CD14-positive monocyte (primary cell): ENCODE data around the gene GLCE. TPM values are rescaled to one million over a fixed set of nuclear protein-coding genes. Genes with fewer than 3 reads are reported as not detected.

Experiments used
- DNase-seq, 3 donors: peaks; one replicate each; pipeline ENCODE4 v3.0.0-alpha.2; 2011 to 2022
- H2AFZ ChIP-seq: 2 replicates; pipeline ENCODE4 v1.6.0; 2012; ENCODE audit warnings: mild to moderate bottlenecking, low read depth, low read length, inconsistent platforms; ENCODE audit not compliant: insufficient read depth, poor library complexity, severe bottlenecking
- H3K27ac ChIP-seq, 2 donors: 1 replicate in 1 of 2; 2 replicates in 1 of 2; pipeline ENCODE4 v1.5.1; 2012 to 2013; ENCODE audit warnings: low read length in 2 of 2, control low read depth in 1 of 2, inconsistent platforms in 1 of 2, low read depth in 1 of 2, mild to moderate bottlenecking in 1 of 2
- H3K27me3 ChIP-seq, 2 donors: one replicate each; pipeline versions ENCODE4 v1.6.0 to v1.6.1; 2011 to 2013; ENCODE audit warnings: low read length in 2 of 2; ENCODE audit not compliant: control insufficient read depth in 2 of 2, insufficient read depth in 2 of 2
- H3K36me3 ChIP-seq, 2 donors: replicated peaks in 1 of 2; 1 replicate in 1 of 2; 2 replicates in 1 of 2; pipeline versions ENCODE4 v1.5.1 to v1.6.1; 2012 to 2013; ENCODE audit warnings: low read length in 2 of 2, control low read depth in 1 of 2, inconsistent platforms in 1 of 2, mild to moderate bottlenecking in 1 of 2; ENCODE audit not compliant: insufficient read depth in 2 of 2, control insufficient read depth in 1 of 2
- H3K4me1 ChIP-seq, 2 donors: 1 replicate in 1 of 2; 2 replicates in 1 of 2; pipeline versions ENCODE4 v1.5.1 to v1.6.1; 2012 to 2013; ENCODE audit warnings: low read length in 2 of 2, control low read depth in 1 of 2, inconsistent platforms in 1 of 2, mild to moderate bottlenecking in 1 of 2, moderate library complexity in 1 of 2; ENCODE audit not compliant: insufficient read depth in 2 of 2, control insufficient read depth in 1 of 2
- H3K4me2 ChIP-seq: replicated peaks from 2 replicates; pipeline ENCODE3; 2012; ENCODE audit warnings: low read length, moderate library complexity, mild to moderate bottlenecking; ENCODE audit not compliant: poor library complexity, severe bottlenecking; ENCODE audit errors: extremely low read depth
- H3K4me3 ChIP-seq, 3 experiments: fragments of 200-600 bp in 1 of 3; sonication (generic) in 1 of 3; replicated peaks in 1 of 3; 1 replicate in 2 of 3; 2 replicates in 1 of 3; pipeline ENCODE4 v1.5.1; 2011 to 2013; ENCODE audit warnings: low read length in 3 of 3, mild to moderate bottlenecking in 3 of 3, control low read depth in 2 of 3, low read depth in 2 of 3, inconsistent platforms in 1 of 3, moderate library complexity in 1 of 3
- H3K79me2 ChIP-seq: 2 replicates; pipeline ENCODE4 v1.6.0; 2012; ENCODE audit warnings: mild to moderate bottlenecking, control low read depth, inconsistent platforms, low read length, moderate library complexity; ENCODE audit not compliant: insufficient read depth
- H3K9ac ChIP-seq: 2 replicates; pipeline ENCODE4 v1.6.0; 2017; ENCODE audit warnings: low read length, mild to moderate bottlenecking; ENCODE audit not compliant: insufficient read depth, poor library complexity, severe bottlenecking
- H3K9me3 ChIP-seq, 2 donors: replicated peaks in 1 of 2; 1 replicate in 1 of 2; 2 replicates in 1 of 2; pipeline versions ENCODE4 v1.5.1 to v1.6.1; 2012 to 2013; ENCODE audit warnings: low read length in 2 of 2, control low read depth in 1 of 2; ENCODE audit not compliant: control insufficient read depth in 1 of 2, insufficient read depth in 1 of 2
- H4K20me1 ChIP-seq: 2 replicates; pipeline ENCODE4 v1.6.0; 2012; ENCODE audit warnings: mild to moderate bottlenecking, low read length, control low read depth, moderate library complexity; ENCODE audit not compliant: insufficient read depth
- H3K27ac Mint-ChIP-seq, 7 donors: one replicate each; pipeline ENCODE4 v1.8.0; 2020; ENCODE audit warnings: mild to moderate bottlenecking in 7 of 7, mixed read lengths in 7 of 7, moderate library complexity in 6 of 7, inconsistent platforms in 2 of 7
- H3K27me3 Mint-ChIP-seq, 3 donors: one replicate each; pipeline ENCODE4 v1.8.0; 2021 to 2022; ENCODE audit warnings: low read depth in 3 of 3, mild to moderate bottlenecking in 3 of 3, mixed read lengths in 3 of 3, moderate library complexity in 3 of 3, inconsistent platforms in 1 of 3
- H3K36me3 Mint-ChIP-seq, 2 donors: one replicate each; pipeline ENCODE4 v1.8.0; 2020; ENCODE audit warnings: mixed read lengths in 2 of 2, inconsistent platforms in 1 of 2, mild to moderate bottlenecking in 1 of 2
- H3K4me1 Mint-ChIP-seq: one replicate; pipeline ENCODE4 v1.8.0; 2020; ENCODE audit warnings: mild to moderate bottlenecking, mixed read lengths
- H3K4me3 Mint-ChIP-seq, 2 donors: one replicate each; pipeline ENCODE4 v1.8.0; 2020; ENCODE audit warnings: mild to moderate bottlenecking in 2 of 2, mixed read lengths in 2 of 2, moderate library complexity in 1 of 2
- H3K9me3 Mint-ChIP-seq, 7 donors: one replicate each; pipeline ENCODE4 v1.8.0; 2020 to 2022; ENCODE audit warnings: mixed read lengths in 7 of 7, mild to moderate bottlenecking in 6 of 7, moderate library complexity in 6 of 7, inconsistent platforms in 2 of 7
- WGBS: methylation state at CpG from one replicate; pipeline ENCODE4 v1.1.5; 2013; ENCODE audit warnings: missing lambda C conversion rate; ENCODE audit not compliant: insufficient coverage; 5-methylcytosine and 5-hydroxymethylcytosine counted together
- intact Hi-C, 2 donors: fragments of 100-400 bp; cut with micrococcal nuclease; formaldehyde crosslinking; loops; one replicate each; pipeline versions ENCODE4 v1.15.0 to v1.15.1; 2023
- polyA plus RNA-seq, 3 donors: library from polyadenylated mRNA; depleted of rRNA in 1 of 3; unstranded in 2 of 3; stranded (reverse) in 1 of 3; fragments of 300-500 nt in 2 of 3; fragments of >200 nt in 1 of 3; fragmentation: Illumina TruSeq in 2 of 3; gene quantifications; 1 replicate in 2 of 3; 2 replicates in 1 of 3; pipeline ENCODE4 v1.2.3, GENCODE V29; 2012 to 2021
- TF ChIP-seq, protein P1 (sequence below): fragments of 200-600 bp; IDR thresholded peaks from one replicate; pipeline ENCODE4 v1.8.0; 2022; ENCODE audit warnings: antibody characterized with exemption, mild to moderate bottlenecking

The GLCE gene
- polyA plus RNA-seq, 3 donors: 11.0 to 24.3 (median 24.0) TPM

GRCh38 chr15:69115031-69115430 lies 45.4 kb upstream of the GLCE start:
- Histone ChIP-seq H3K36me3 (no peaks in the 10 kb centered on the region), H3K27ac (no peak overlapping the region), H3K4me3 (no peak overlapping the region), H3K4me1 (no peaks in the 10 kb centered on the region), H2AFZ (no peak overlapping the region), H3K4me2 (no peak overlapping the region), H3K9ac (no peak overlapping the region), H3K27me3 (no peaks in the 10 kb centered on the region), H3K79me2 (no peaks in the 10 kb centered on the region), H3K9me3 (no peaks in the 10 kb centered on the region), H4K20me1 (no peaks in the 10 kb centered on the region)
- H3K27ac Mint-ChIP-seq: no peak overlapping the region
- TF ChIP-seq, protein P1, sequence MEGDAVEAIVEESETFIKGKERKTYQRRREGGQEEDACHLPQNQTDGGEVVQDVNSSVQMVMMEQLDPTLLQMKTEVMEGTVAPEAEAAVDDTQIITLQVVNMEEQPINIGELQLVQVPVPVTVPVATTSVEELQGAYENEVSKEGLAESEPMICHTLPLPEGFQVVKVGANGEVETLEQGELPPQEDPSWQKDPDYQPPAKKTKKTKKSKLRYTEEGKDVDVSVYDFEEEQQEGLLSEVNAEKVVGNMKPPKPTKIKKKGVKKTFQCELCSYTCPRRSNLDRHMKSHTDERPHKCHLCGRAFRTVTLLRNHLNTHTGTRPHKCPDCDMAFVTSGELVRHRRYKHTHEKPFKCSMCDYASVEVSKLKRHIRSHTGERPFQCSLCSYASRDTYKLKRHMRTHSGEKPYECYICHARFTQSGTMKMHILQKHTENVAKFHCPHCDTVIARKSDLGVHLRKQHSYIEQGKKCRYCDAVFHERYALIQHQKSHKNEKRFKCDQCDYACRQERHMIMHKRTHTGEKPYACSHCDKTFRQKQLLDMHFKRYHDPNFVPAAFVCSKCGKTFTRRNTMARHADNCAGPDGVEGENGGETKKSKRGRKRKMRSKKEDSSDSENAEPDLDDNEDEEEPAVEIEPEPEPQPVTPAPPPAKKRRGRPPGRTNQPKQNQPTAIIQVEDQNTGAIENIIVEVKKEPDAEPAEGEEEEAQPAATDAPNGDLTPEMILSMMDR: no peak
- intact Hi-C loops: no loop called here
- H3K4me1 Mint-ChIP-seq: peaks cover 21% of the 10 kb centered on the region
- 94% methylated on average over 3 of the region's 7 CpGs for WGBS
- H3K27me3 Mint-ChIP-seq: peaks cover 6 to 12% (median 10%) of the 10 kb centered on the region in 3 donors
- no peak for DNase-seq
- no peak overlapping the region for H3K4me3 Mint-ChIP-seq
- no peaks in the 10 kb centered on the region for H3K36me3 Mint-ChIP-seq
- H3K9me3 Mint-ChIP-seq: no peaks in the 10 kb centered on the region

GRCh38 chr15:69116391-69116790 lies 44.0 kb upstream of the GLCE start:
- no peaks in the 10 kb centered on the region for H3K9me3 Mint-ChIP-seq
- intact Hi-C loops: no loop called here

More at GRCh38 chr15:69116391-69116790, 44.0 kb upstream of the GLCE start:
- TF ChIP-seq, protein P1: no peak
- Mint-ChIP-seq H3K36me3 (no peaks in the 10 kb centered on the region), H3K4me1 (peaks cover 21% of the 10 kb centered on the region), H3K27me3 (peaks cover 6 to 12% (median 10%) of the 10 kb centered on the region in 3 donors), H3K27ac (no peak overlapping the region), H3K4me3 (no peak overlapping the region)
- no peaks in the 10 kb centered on the region for H3K36me3 ChIP-seq
- H3K27me3 ChIP-seq: no peaks in the 10 kb centered on the region
- H3K79me2 ChIP-seq: no peaks in the 10 kb centered on the region
- H3K9me3 ChIP-seq: no peaks in the 10 kb centered on the region
- no peak overlapping the region for H2AFZ ChIP-seq
- no peaks in the 10 kb centered on the region for H4K20me1 ChIP-seq
- DNase-seq: no peak
- no peak overlapping the region for H3K4me2 ChIP-seq
- no peak overlapping the region for H3K9ac ChIP-seq
- H3K4me3 ChIP-seq: no peak overlapping the region
- H3K27ac ChIP-seq: no peak overlapping the region
- H3K4me1 ChIP-seq: no peaks in the 10 kb centered on the region
- no CpG with 5 or more reads among the region's 4 CpGs for WGBS
